NT2/D1 (cell line): ENCODE measurements around the gene GLCE.

ENCODE experiments used
- YY1 ChIP-seq: IDR thresholded peaks from 2 replicates; pipeline ENCODE4 v1.6.1; 2011; ENCODE audit not compliant: insufficient read length, insufficient read depth
- ZNF274 ChIP-seq: IDR thresholded peaks from 2 replicates; pipeline ENCODE4 v1.6.1; 2011; ENCODE audit warnings: mild to moderate bottlenecking, low read depth, low read length

DNA sequence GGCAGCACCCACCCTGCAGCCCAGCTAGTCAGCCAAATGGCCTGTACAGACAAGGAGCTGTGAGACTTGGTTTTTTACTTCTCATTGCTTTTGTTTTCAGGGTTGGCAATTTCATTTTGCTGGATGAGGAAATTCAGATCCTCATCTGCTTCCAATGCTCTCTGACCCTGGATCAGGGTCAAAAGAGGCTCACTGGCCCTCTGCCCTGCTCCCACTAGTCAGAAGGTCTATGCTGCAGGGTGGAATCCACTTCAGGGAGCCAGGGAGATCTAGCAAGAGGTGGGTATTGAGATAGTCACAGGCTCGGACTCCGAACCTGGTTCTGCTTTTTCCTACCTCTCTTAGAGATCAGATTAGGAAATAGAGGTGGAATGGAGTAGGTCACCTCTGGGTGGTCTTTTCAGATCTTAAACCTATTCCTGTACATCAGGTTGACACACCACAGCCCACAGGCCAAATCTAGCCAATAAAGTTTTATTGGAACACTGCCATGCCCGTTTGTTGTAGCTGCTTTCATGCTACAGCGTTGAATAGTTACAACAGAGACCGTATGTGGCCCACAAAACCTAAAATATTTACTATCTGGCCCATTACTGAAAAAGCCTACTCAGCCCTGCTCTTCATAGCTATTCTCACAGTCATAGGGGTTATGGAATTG, 26.4 kb upstream of the GLCE start:
- TF ChIP-seq YY1 (no peak), ZNF274 (no peak)
